WTC11 (cell line): ENCODE results near the gene AQP2. TPM values are rescaled to one million over a fixed set of nuclear protein-coding genes. Genes with fewer than 3 reads are reported as not detected.

ENCODE experiments used
- ATAC-seq: fragments of 200-7000 bp; cut with Tn5 transposase; 2 replicates; pipeline ENCODE4 v1.10.0; 2021; ENCODE audit warnings: mild to moderate bottlenecking, moderate library complexity
- CTCF ChIA-PET: fragments of 300-600 bp; sonication (Branson Sonifier 250); formaldehyde crosslinking; loops from one replicate; lab custom pipeline; 2021; ENCODE audit warnings: antibody characterized with exemption; lab: Charles Lee
- POLR2A ChIA-PET: fragments of 350-600 bp; sonication (Branson Sonifier 250); formaldehyde crosslinking; loops from one replicate; lab custom pipeline; 2021; ENCODE audit warnings: antibody characterized with exemption; lab: Charles Lee
- DNase-seq: peaks from one replicate; pipeline ENCODE4 v3.0.0; 2021; ENCODE audit warnings: low spot score
- H3K27ac Mint-ChIP-seq: 2 replicates; pipeline ENCODE4 v1.8.0; 2021; ENCODE audit warnings: mixed read lengths
- H3K27me3 Mint-ChIP-seq: 2 replicates; pipeline ENCODE4 v1.8.0; 2021; ENCODE audit warnings: low read depth, mild to moderate bottlenecking, moderate library complexity, mixed read lengths
- H3K36me3 Mint-ChIP-seq: 2 replicates; pipeline ENCODE4 v1.8.0; 2021; ENCODE audit warnings: mixed read lengths
- H3K4me1 Mint-ChIP-seq: 2 replicates; pipeline ENCODE4 v1.8.0; 2022; ENCODE audit warnings: mixed read lengths
- H3K4me3 Mint-ChIP-seq: 2 replicates; pipeline ENCODE4 v1.8.0; 2021; ENCODE audit warnings: mild to moderate bottlenecking, moderate library complexity, mixed read lengths
- H3K9me3 Mint-ChIP-seq: 2 replicates; pipeline ENCODE4 v1.8.0; 2021; ENCODE audit warnings: mixed read lengths
- AR ChIP-seq: fragments of 250-450 bp; sonication (Bioruptor Pico); IDR thresholded peaks from 2 replicates; pipeline ENCODE4 v1.9.0; 2021; ENCODE audit warnings: mild to moderate bottlenecking
- E2F5 ChIP-seq: sonication (generic); formaldehyde crosslinking; IDR thresholded peaks from 2 replicates; pipeline ENCODE4 v1.8.1; 2022; ENCODE audit warnings: mild to moderate bottlenecking, moderate library complexity, missing genetic modification reagents
- ELF4 ChIP-seq: sonication (generic); formaldehyde crosslinking; IDR thresholded peaks from 2 replicates; pipeline ENCODE4 v1.8.1; 2022; ENCODE audit warnings: low read depth, mild to moderate bottlenecking, moderate library complexity, missing genetic modification reagents
- EMX1 ChIP-seq: fragments of 250-450 bp; sonication (Bioruptor Pico); IDR thresholded peaks from 2 replicates; pipeline ENCODE4 v1.8.0; 2021; ENCODE audit warnings: mild to moderate bottlenecking
- FOXJ3 ChIP-seq: sonication (generic); formaldehyde crosslinking; IDR thresholded peaks from 2 replicates; pipeline ENCODE4 v1.9.0; 2021; ENCODE audit warnings: missing genetic modification reagents, mild to moderate bottlenecking, borderline replicate concordance
- IRF1 ChIP-seq: sonication (generic); formaldehyde crosslinking; IDR thresholded peaks from 2 replicates; pipeline ENCODE4 v1.8.0; 2023; ENCODE audit warnings: missing genetic modification reagents
- IRF2 ChIP-seq: sonication (generic); formaldehyde crosslinking; IDR thresholded peaks from 2 replicates; pipeline ENCODE4 v1.8.0; 2022; ENCODE audit warnings: low read depth, missing genetic modification reagents, borderline replicate concordance
- JAZF1 ChIP-seq: fragments of 250-450 bp; sonication (Bioruptor Pico); IDR thresholded peaks from 2 replicates; pipeline ENCODE4 v1.9.0; 2021; ENCODE audit warnings: moderate library complexity, mild to moderate bottlenecking, inconsistent platforms
- KAT7 ChIP-seq: sonication (generic); formaldehyde crosslinking; IDR thresholded peaks from 2 replicates; pipeline ENCODE4 v1.8.1; 2023; ENCODE audit warnings: missing genetic modification reagents, mild to moderate bottlenecking, borderline replicate concordance
- NFATC4 ChIP-seq: fragments of 250-450 bp; sonication (Bioruptor Pico); IDR thresholded peaks from 2 replicates; pipeline ENCODE4 v1.9.0; 2021; ENCODE audit warnings: mild to moderate bottlenecking
- RORB ChIP-seq: fragments of 250-450 bp; sonication (Bioruptor Pico); IDR thresholded peaks from 2 replicates; pipeline ENCODE4 v1.9.0; 2021; ENCODE audit warnings: mild to moderate bottlenecking
- SMAD4 ChIP-seq: sonication (generic); formaldehyde crosslinking; IDR thresholded peaks from 2 replicates; pipeline ENCODE4 v1.8.0; 2022; ENCODE audit warnings: mild to moderate bottlenecking, missing genetic modification reagents
- SOX15 ChIP-seq: fragments of 250-450 bp; sonication (Bioruptor Pico); IDR thresholded peaks from 2 replicates; pipeline ENCODE4 v1.9.0; 2021; ENCODE audit warnings: mild to moderate bottlenecking
- TEAD4 ChIP-seq: sonication (generic); formaldehyde crosslinking; IDR thresholded peaks from 2 replicates; pipeline ENCODE4 v1.8.0; 2022; ENCODE audit warnings: mild to moderate bottlenecking, missing genetic modification reagents
- USF2 ChIP-seq: sonication (generic); formaldehyde crosslinking; IDR thresholded peaks from 2 replicates; pipeline ENCODE4 v1.8.1; 2023; ENCODE audit warnings: mild to moderate bottlenecking, missing genetic modification reagents, moderate library complexity
- ZMAT4 ChIP-seq: fragments of 250-450 bp; sonication (Bioruptor Pico); IDR thresholded peaks from 2 replicates; pipeline ENCODE4 v1.9.0; 2021; ENCODE audit warnings: mild to moderate bottlenecking
- ZNF219 ChIP-seq: sonication (generic); formaldehyde crosslinking; IDR thresholded peaks from 2 replicates; pipeline ENCODE4 v1.8.0; 2023; ENCODE audit warnings: missing genetic modification reagents, mild to moderate bottlenecking, borderline replicate concordance
- ZNF281 ChIP-seq: sonication (generic); formaldehyde crosslinking; IDR thresholded peaks from 2 replicates; pipeline ENCODE4 v1.8.0; 2023; ENCODE audit warnings: mild to moderate bottlenecking, missing genetic modification reagents
- ZNF317 ChIP-seq: sonication (generic); formaldehyde crosslinking; IDR thresholded peaks from 2 replicates; pipeline ENCODE4 v1.8.1; 2023; ENCODE audit warnings: low read depth, mild to moderate bottlenecking, moderate library complexity, missing genetic modification reagents, borderline replicate concordance
- ZNF512 ChIP-seq: sonication (generic); formaldehyde crosslinking; IDR thresholded peaks from 2 replicates; pipeline ENCODE4 v1.8.1; 2022; ENCODE audit warnings: missing genetic modification reagents, borderline replicate concordance
- total RNA-seq: library from RNA; stranded (reverse); gene quantifications from 3 replicates; pipeline ENCODE4 v1.2.3, GENCODE V29; 2021

The AQP2 gene
- total RNA-seq, 1 experiment from 2014 or later, result not detected

- Mint-ChIP-seq H3K4me3 (no peak overlapping the region), H3K9me3 (no peaks in the 10 kb centered on the region), H3K4me1 (no peaks in the 10 kb centered on the region), H3K27me3 (no peaks in the 10 kb centered on the region), H3K27ac (no peak overlapping the region), H3K36me3 (peaks cover 60% of the 10 kb centered on the region)
- POLR2A ChIA-PET, result no interaction called here
- no peak for TF ChIP-seq E2F5 (CRISPR knock-in tag)
- no peak for TF ChIP-seq AR (CRISPR knock-in tag)
- TF ChIP-seq ZMAT4, result no peak
- TF ChIP-seq RORB (CRISPR knock-in tag), result no peak
- no peak for TF ChIP-seq IRF2 (CRISPR knock-in tag)
- no peak for TF ChIP-seq ZNF219 (CRISPR knock-in tag)
- no peak for TF ChIP-seq ELF4 (CRISPR knock-in tag)
- no peak for TF ChIP-seq EMX1 (CRISPR knock-in tag)
- TF ChIP-seq TEAD4, result no peak
- TF ChIP-seq ZNF281 (CRISPR knock-in tag), result no peak
- no peak for TF ChIP-seq JAZF1 (CRISPR knock-in tag)
- CTCF ChIA-PET, result interaction anchor here (0.7 to 1.8 kb wide), 2 partner anchors 37 to 51 kb away, joined by 3 to 6 read pairs; no protein-coding TSS in a partner anchor
- no peak for DNase-seq
- no peak for ATAC-seq
These were observed 54.2 kb downstream of the AQP2 start for GRCh38 chr12:50004696-50005095.

- Mint-ChIP-seq H3K36me3 (peaks cover 61% of the 10 kb centered on the region), H3K4me3 (no peak overlapping the region), H3K4me1 (no peaks in the 10 kb centered on the region), H3K27me3 (no peaks in the 10 kb centered on the region), H3K27ac (no peak overlapping the region), H3K9me3 (no peaks in the 10 kb centered on the region)
- DNase-seq, result no peak
- ChIA-PET CTCF (interaction anchor here (0.7 kb wide), 1 partner anchor 38 kb away, joined by 3 read pairs; no protein-coding TSS in a partner anchor), POLR2A (no interaction called here)
- TF ChIP-seq FOXJ3 (CRISPR knock-in tag) (no peak), SOX15 (CRISPR knock-in tag) (no peak), USF2 (no peak), NFATC4 (no peak)
- no peak for ATAC-seq
These were observed 54.6 kb downstream of the AQP2 start for GRCh38 chr12:50005175-50005574.

GRCh38 chr12:50006280-50006679 lies 55.7 kb downstream of the AQP2 start:
- H3K27me3 Mint-ChIP-seq, result no peaks in the 10 kb centered on the region
- ChIA-PET CTCF (interaction anchor here (1.2 to 3.4 kb wide), 2 partner anchors 13 to 39 kb away, joined by 3 to 14 read pairs; no protein-coding TSS in a partner anchor), POLR2A (no interaction called here)
- DNase-seq, result no peak
- peaks cover 54% of the 10 kb centered on the region for H3K36me3 Mint-ChIP-seq
- H3K27ac Mint-ChIP-seq, result no peak overlapping the region
- no peak for ATAC-seq
- no peaks in the 10 kb centered on the region for H3K9me3 Mint-ChIP-seq
- H3K4me3 Mint-ChIP-seq, result no peak overlapping the region
- no peaks in the 10 kb centered on the region for H3K4me1 Mint-ChIP-seq
- no peak for TF ChIP-seq ZNF512 (CRISPR knock-in tag)
- TF ChIP-seq SMAD4 (CRISPR knock-in tag), result no peak
- TF ChIP-seq AR (CRISPR knock-in tag), result no peak
- TF ChIP-seq KAT7 (CRISPR knock-in tag), result no peak
- TF ChIP-seq ZNF317 (CRISPR knock-in tag), result no peak
- TF ChIP-seq IRF1, result no peak
